ENCODE measurements around the gene ALDH2. TPM values are rescaled to one million over a fixed set of nuclear protein-coding genes. Genes with fewer than 3 reads are reported as not detected.

Gene ALDH2
- total and polyA plus RNA-seq, 9 of the 15 experiments (the other 6 are each of a cell fraction or from before 2014, with no cell fraction given) = 1.9 to 22.5 (median 12.2) TPM

- TF ChIP-seq, protein P1, sequence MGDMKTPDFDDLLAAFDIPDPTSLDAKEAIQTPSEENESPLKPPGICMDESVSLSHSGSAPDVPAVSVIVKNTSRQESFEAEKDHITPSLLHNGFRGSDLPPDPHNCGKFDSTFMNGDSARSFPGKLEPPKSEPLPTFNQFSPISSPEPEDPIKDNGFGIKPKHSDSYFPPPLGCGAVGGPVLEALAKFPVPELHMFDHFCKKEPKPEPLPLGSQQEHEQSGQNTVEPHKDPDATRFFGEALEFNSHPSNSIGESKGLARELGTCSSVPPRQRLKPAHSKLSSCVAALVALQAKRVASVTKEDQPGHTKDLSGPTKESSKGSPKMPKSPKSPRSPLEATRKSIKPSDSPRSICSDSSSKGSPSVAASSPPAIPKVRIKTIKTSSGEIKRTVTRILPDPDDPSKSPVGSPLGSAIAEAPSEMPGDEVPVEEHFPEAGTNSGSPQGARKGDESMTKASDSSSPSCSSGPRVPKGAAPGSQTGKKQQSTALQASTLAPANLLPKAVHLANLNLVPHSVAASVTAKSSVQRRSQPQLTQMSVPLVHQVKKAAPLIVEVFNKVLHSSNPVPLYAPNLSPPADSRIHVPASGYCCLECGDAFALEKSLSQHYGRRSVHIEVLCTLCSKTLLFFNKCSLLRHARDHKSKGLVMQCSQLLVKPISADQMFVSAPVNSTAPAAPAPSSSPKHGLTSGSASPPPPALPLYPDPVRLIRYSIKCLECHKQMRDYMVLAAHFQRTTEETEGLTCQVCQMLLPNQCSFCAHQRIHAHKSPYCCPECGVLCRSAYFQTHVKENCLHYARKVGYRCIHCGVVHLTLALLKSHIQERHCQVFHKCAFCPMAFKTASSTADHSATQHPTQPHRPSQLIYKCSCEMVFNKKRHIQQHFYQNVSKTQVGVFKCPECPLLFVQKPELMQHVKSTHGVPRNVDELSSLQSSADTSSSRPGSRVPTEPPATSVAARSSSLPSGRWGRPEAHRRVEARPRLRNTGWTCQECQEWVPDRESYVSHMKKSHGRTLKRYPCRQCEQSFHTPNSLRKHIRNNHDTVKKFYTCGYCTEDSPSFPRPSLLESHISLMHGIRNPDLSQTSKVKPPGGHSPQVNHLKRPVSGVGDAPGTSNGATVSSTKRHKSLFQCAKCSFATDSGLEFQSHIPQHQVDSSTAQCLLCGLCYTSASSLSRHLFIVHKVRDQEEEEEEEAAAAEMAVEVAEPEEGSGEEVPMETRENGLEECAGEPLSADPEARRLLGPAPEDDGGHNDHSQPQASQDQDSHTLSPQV (IDR thresholded peaks at IDR 0.05) = no peak
- no peak for TF ChIP-seq DEAF1 (CRISPR knock-in tag; IDR thresholded peaks at IDR 0.05)
- TF ChIP-seq, protein P2, sequence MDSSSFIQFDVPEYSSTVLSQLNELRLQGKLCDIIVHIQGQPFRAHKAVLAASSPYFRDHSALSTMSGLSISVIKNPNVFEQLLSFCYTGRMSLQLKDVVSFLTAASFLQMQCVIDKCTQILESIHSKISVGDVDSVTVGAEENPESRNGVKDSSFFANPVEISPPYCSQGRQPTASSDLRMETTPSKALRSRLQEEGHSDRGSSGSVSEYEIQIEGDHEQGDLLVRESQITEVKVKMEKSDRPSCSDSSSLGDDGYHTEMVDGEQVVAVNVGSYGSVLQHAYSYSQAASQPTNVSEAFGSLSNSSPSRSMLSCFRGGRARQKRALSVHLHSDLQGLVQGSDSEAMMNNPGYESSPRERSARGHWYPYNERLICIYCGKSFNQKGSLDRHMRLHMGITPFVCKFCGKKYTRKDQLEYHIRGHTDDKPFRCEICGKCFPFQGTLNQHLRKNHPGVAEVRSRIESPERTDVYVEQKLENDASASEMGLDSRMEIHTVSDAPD (CRISPR knock-in tag; IDR thresholded peaks at IDR 0.05) = no peak
These were observed 83.8 kb downstream of the ALDH2 start (continued) for GRCh38 chr12:111850526-111850925.

Data from K562 (cell line).